CD4-positive, alpha-beta memory T cell (primary cell): ENCODE results near the gene C20orf144. TPM values are rescaled to one million over a fixed set of nuclear protein-coding genes. Genes with fewer than 3 reads are reported as not detected.
"Not testable (repeated sequence)": the region's sequence is repeated elsewhere in the genome, so short reads cannot be mapped to it uniquely, and the experiment has no call there.

Source experiments
- CTCF ChIA-PET: fragments of 350-600 bp; sonication (Branson Sonifier 250); formaldehyde crosslinking; loops from one replicate; lab custom pipeline; 2021; ENCODE audit warnings: inconsistent platforms; ENCODE audit not compliant: partially characterized antibody; lab: Charles Lee
- POLR2A ChIA-PET: fragments of 350-600 bp; sonication (Branson Sonifier 250); formaldehyde crosslinking; loops from one replicate; lab custom pipeline; 2021; ENCODE audit not compliant: partially characterized antibody; lab: Charles Lee
- DNase-seq, 5 donors: peaks; one replicate each; pipeline versions ENCODE4 v3.0.0 to v3.0.0-alpha.2; 2020 to 2022; ENCODE audit warnings: mixed read lengths in 1 of 5
- H3K27ac ChIP-seq: one replicate; pipeline ENCODE4 v1.7.0; 2013; ENCODE audit warnings: low read depth, low read length
- H3K27me3 ChIP-seq: 2 replicates; pipeline ENCODE4 v1.7.0; 2013; ENCODE audit warnings: mild to moderate bottlenecking, low read length, moderate library complexity; ENCODE audit not compliant: insufficient read depth
- H3K36me3 ChIP-seq: 2 replicates; pipeline ENCODE4 v1.7.0; 2013; ENCODE audit warnings: mild to moderate bottlenecking, low read length, moderate library complexity; ENCODE audit not compliant: insufficient read depth
- H3K4me1 ChIP-seq: 2 replicates; pipeline ENCODE4 v1.7.0; 2013; ENCODE audit warnings: mild to moderate bottlenecking, low read length, moderate library complexity; ENCODE audit not compliant: insufficient read depth
- H3K4me3 ChIP-seq, 2 donors: one replicate each; pipeline ENCODE4 v1.7.0; 2013; ENCODE audit warnings: low read length in 2 of 2, mild to moderate bottlenecking in 1 of 2
- H3K9me3 ChIP-seq, 2 donors: one replicate each; pipeline ENCODE4 v1.7.0; 2013; ENCODE audit warnings: low read length in 2 of 2, control low read depth in 1 of 2; ENCODE audit not compliant: control insufficient read depth in 1 of 2
- H3K27ac Mint-ChIP-seq, 7 donors: one replicate each; pipeline ENCODE4 v1.8.0; 2020 to 2021; ENCODE audit warnings: mixed read lengths in 7 of 7, mild to moderate bottlenecking in 6 of 7, inconsistent platforms in 3 of 7, moderate library complexity in 3 of 7
- H3K27me3 Mint-ChIP-seq, 2 donors: one replicate each; pipeline ENCODE4 v1.8.0; 2020 to 2021; ENCODE audit warnings: mixed read lengths in 2 of 2
- H3K36me3 Mint-ChIP-seq, 2 donors: one replicate each; pipeline ENCODE4 v1.8.0; 2020 to 2021; ENCODE audit warnings: mixed read lengths in 2 of 2, inconsistent platforms in 1 of 2, mild to moderate bottlenecking in 1 of 2
- H3K4me1 Mint-ChIP-seq, 4 donors: one replicate each; pipeline ENCODE4 v1.8.0; 2020 to 2021; ENCODE audit warnings: mixed read lengths in 4 of 4, mild to moderate bottlenecking in 1 of 4
- H3K4me3 Mint-ChIP-seq, 8 donors: one replicate each; pipeline ENCODE4 v1.8.0; 2020 to 2021; ENCODE audit warnings: mixed read lengths in 8 of 8, mild to moderate bottlenecking in 7 of 8, moderate library complexity in 6 of 8, inconsistent platforms in 3 of 8
- H3K9me3 Mint-ChIP-seq, 8 donors: one replicate each; pipeline ENCODE4 v1.8.0; 2020 to 2021; ENCODE audit warnings: mixed read lengths in 8 of 8, mild to moderate bottlenecking in 5 of 8, inconsistent platforms in 3 of 8, moderate library complexity in 1 of 8
- intact Hi-C: fragments of 100-400 bp; cut with micrococcal nuclease; formaldehyde crosslinking; loops from one replicate; pipeline ENCODE4 v1.15.1; 2023
- polyA plus RNA-seq, 2 donors: library from polyadenylated mRNA; unstranded; fragments of 300-500 nt; fragmentation: Illumina TruSeq; gene quantifications; one replicate each; pipeline ENCODE4 v1.2.3, GENCODE V29; 2021
- total RNA-seq, 2 experiments: library from RNA; stranded (reverse); gene quantifications; one replicate each; pipeline ENCODE4 v1.2.3, GENCODE V29; 2021

C20orf144 gene
- total and polyA plus RNA-seq, 4 experiments from 2014 or later = 0.61 TPM; not detected in 2

- peaks cover 15% of the 10 kb centered on the region for H3K4me1 ChIP-seq
- CTCF ChIA-PET = no interaction called here
- H3K4me3 Mint-ChIP-seq = no peak overlapping the region
- H3K36me3 Mint-ChIP-seq = no peaks in the 10 kb centered on the region
- no peaks in the 10 kb centered on the region for H3K36me3 ChIP-seq
- peaks cover 8 to 18% (median 13%) of the 10 kb centered on the region in 4 donors for H3K4me1 Mint-ChIP-seq
- intact Hi-C loops = no loop called here
- DNase-seq = no peak
- H3K27ac ChIP-seq = no peak overlapping the region
- peak overlapping the region in 3 of 7 donors; percentile 6 to 71 (median 46) for H3K27ac Mint-ChIP-seq
- H3K27me3 ChIP-seq = no peaks in the 10 kb centered on the region
- H3K4me3 ChIP-seq = no peak overlapping the region
- H3K9me3 Mint-ChIP-seq = peaks cover 0 to 4% (median 0%) of the 10 kb centered on the region in 8 donors
- no peaks in the 10 kb centered on the region for H3K9me3 ChIP-seq
- H3K27me3 Mint-ChIP-seq = no peaks in the 10 kb centered on the region
- POLR2A ChIA-PET = interaction anchor here (1.0 kb wide), 1 partner anchor 26 kb away, joined by 5 read pairs; the partner anchor contains the start of gene PXMP4
These were observed 31.9 kb downstream of the C20orf144 start for GRCh38 chr20:33693741-33694638.

DNA sequence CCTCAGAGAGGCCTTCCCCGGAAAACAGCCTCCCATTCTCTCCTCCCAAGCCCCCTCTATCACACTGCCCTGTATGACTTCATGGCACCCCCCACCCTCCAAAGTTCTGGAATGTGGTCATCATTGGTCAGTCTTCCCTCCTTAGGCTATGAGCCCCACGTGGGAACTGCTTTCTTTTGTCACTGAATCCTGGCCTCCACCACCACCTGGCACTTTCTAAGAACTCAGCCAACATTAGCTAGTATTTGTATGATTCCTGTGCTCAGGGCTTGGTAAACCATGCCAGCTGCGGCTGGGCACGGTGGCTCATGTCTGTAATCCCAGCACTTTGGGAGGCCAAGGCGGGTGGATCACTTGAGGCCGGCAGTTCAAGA, 32.5 kb downstream of the C20orf144 start:
- H3K9me3 ChIP-seq = no peaks in the 10 kb centered on the region
- Mint-ChIP-seq H3K27me3 (no peaks in the 10 kb centered on the region), H3K36me3 (no peaks in the 10 kb centered on the region), H3K4me1 (peaks cover 6 to 11% (median 8%) of the 10 kb centered on the region in 4 donors), H3K9me3 (peaks cover 0 to 4% (median 0%) of the 10 kb centered on the region in 8 donors), H3K27ac (peak overlapping the region in 2 of 7 donors; percentile 6 to 46), H3K4me3 (no peak overlapping the region)
- no peak for DNase-seq
- peaks cover 9% of the 10 kb centered on the region for H3K4me1 ChIP-seq
- H3K27ac ChIP-seq = no peak overlapping the region
- POLR2A ChIA-PET = interaction anchor here (1.0 kb wide), 1 partner anchor 25 kb away, joined by 5 read pairs; the partner anchor contains the start of gene PXMP4
- intact Hi-C loops = no loop called here
- H3K36me3 ChIP-seq = no peaks in the 10 kb centered on the region
- CTCF ChIA-PET = no interaction called here
- no peaks in the 10 kb centered on the region for H3K27me3 ChIP-seq
- no peak overlapping the region for H3K4me3 ChIP-seq

DNA sequence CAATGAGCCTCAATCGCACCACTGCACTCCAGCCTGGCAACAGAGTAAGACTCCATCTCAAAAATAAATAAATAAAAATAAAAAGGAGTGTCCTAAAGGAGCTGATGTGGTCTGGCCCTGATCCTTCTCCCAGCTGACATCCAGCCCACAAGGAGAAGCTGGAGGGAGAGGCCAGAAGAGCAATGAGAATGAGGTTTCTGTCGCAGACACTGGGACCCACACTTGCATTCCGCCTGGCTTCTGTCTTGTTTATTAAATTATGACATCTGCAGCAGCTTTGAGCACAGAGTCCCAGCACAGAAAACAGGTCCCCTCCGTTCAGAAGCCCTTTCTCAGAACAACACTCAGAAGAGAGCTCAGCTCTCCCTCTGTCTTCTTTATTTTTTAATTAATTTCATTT, 34.3 kb downstream of the C20orf144 start:
- Histone ChIP-seq H3K36me3 (no peaks in the 10 kb centered on the region), H3K4me1 (no peaks in the 10 kb centered on the region), H3K4me3 (no peak overlapping the region), H3K9me3 (no peaks in the 10 kb centered on the region), H3K27me3 (no peaks in the 10 kb centered on the region), H3K27ac (no peak overlapping the region)
- no peaks in the 10 kb centered on the region for H3K36me3 Mint-ChIP-seq
- H3K27me3 Mint-ChIP-seq = no peaks in the 10 kb centered on the region
- DNase-seq = no peak
- H3K4me1 Mint-ChIP-seq = peaks cover 0 to under 1% (median 0%) of the 10 kb centered on the region in 4 donors
- no peak overlapping the region for H3K4me3 Mint-ChIP-seq
- intact Hi-C loops = no loop called here
- ChIA-PET CTCF (no interaction called here), POLR2A (interaction anchor here (1.1 to 1.2 kb wide), 2 partner anchors 24 to 36 kb away, joined by 3 read pairs; partner anchors contain the start of gene PXMP4)
- peaks cover 0 to 4% (median 0%) of the 10 kb centered on the region in 8 donors for H3K9me3 Mint-ChIP-seq
- H3K27ac Mint-ChIP-seq = no peak overlapping the region

DNA sequence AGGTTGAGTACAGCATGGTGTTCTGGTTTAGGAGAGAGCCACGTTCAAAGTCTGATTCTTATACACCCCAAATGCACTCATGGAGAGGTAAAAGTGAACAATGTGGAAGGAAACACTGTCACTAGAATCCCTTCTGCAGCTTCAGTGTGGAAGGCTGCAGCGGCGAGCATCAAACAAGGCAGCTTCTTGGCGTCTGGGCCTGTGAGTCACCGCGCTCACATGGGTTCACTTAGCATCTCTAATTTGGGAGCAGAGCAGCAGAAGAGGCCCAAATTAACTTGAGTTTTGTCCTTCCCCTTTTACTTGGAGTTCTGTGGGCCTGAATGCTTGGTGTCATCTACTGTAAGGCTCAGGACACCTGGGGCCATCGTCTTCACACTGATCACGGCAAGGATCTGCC, 35.0 kb downstream of the C20orf144 start:
- Histone ChIP-seq H3K9me3 (no peaks in the 10 kb centered on the region), H3K4me1 (no peaks in the 10 kb centered on the region), H3K27me3 (no peaks in the 10 kb centered on the region), H3K27ac (no peak overlapping the region), H3K4me3 (no peak overlapping the region), H3K36me3 (no peaks in the 10 kb centered on the region)
- intact Hi-C loops = no loop called here
- no peak overlapping the region for H3K4me3 Mint-ChIP-seq
- no peaks in the 10 kb centered on the region for H3K27me3 Mint-ChIP-seq
- ChIA-PET POLR2A (interaction anchor here (1.1 to 1.2 kb wide), 2 partner anchors 23 to 36 kb away, joined by 3 read pairs; partner anchors contain the start of gene PXMP4), CTCF (no interaction called here)
- H3K36me3 Mint-ChIP-seq = no peaks in the 10 kb centered on the region
- DNase-seq = no peak
- peaks cover 0 to 4% (median 0%) of the 10 kb centered on the region in 8 donors for H3K9me3 Mint-ChIP-seq
- H3K27ac Mint-ChIP-seq = no peak overlapping the region
- H3K4me1 Mint-ChIP-seq = no peaks in the 10 kb centered on the region

- DNase-seq, CTCF ChIA-PET, H3K27me3 Mint-ChIP-seq: not testable (repeated sequence)
These were observed 36.8 kb downstream of the C20orf144 start for GRCh38 chr20:33698966-33699365.

GRCh38 chr20:33700696-33701441, 38.7 kb downstream of the C20orf144 start:
- H3K4me1 ChIP-seq, DNase-seq, H3K4me1 Mint-ChIP-seq, POLR2A ChIA-PET, H3K27ac ChIP-seq, H3K36me3 Mint-ChIP-seq, H3K27me3 Mint-ChIP-seq, H3K36me3 ChIP-seq, H3K4me3 ChIP-seq, H3K27ac Mint-ChIP-seq, H3K9me3 ChIP-seq, intact Hi-C loops, H3K9me3 Mint-ChIP-seq, H3K27me3 ChIP-seq, H3K4me3 Mint-ChIP-seq, CTCF ChIA-PET: not testable (repeated sequence)

More at GRCh38 chr20:33698966-33699365, 36.8 kb downstream of the C20orf144 start:
- H3K9me3 ChIP-seq, intact Hi-C loops, H3K27me3 ChIP-seq, H3K36me3 Mint-ChIP-seq, H3K36me3 ChIP-seq, H3K27ac ChIP-seq, H3K4me1 Mint-ChIP-seq, H3K9me3 Mint-ChIP-seq, H3K27ac Mint-ChIP-seq, H3K4me3 Mint-ChIP-seq, H3K4me3 ChIP-seq, H3K4me1 ChIP-seq, POLR2A ChIA-PET: not testable (repeated sequence)
